Measurements from ENCODE around the gene SPEF2.

DNA sequence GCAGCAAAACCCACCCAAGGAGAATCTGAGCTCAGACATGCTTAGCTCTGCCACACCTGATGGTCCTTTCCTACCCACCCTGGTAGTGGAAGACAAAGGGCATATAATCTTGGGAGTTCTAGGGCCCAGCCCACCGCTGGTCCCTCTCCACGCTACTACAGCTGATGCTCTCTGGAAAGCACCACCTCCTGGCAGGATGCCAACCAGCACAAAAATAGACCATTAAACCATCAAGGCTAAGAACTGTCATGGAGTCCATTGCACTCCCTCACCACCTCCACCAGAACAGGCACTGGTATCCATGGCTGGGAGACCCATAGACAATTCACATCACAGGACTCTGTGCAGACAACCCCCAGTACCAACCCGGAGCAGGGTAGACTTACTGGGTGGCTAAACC, 128.0 kb downstream of the SPEF2 start:
- TF ChIP-seq, protein P1, sequence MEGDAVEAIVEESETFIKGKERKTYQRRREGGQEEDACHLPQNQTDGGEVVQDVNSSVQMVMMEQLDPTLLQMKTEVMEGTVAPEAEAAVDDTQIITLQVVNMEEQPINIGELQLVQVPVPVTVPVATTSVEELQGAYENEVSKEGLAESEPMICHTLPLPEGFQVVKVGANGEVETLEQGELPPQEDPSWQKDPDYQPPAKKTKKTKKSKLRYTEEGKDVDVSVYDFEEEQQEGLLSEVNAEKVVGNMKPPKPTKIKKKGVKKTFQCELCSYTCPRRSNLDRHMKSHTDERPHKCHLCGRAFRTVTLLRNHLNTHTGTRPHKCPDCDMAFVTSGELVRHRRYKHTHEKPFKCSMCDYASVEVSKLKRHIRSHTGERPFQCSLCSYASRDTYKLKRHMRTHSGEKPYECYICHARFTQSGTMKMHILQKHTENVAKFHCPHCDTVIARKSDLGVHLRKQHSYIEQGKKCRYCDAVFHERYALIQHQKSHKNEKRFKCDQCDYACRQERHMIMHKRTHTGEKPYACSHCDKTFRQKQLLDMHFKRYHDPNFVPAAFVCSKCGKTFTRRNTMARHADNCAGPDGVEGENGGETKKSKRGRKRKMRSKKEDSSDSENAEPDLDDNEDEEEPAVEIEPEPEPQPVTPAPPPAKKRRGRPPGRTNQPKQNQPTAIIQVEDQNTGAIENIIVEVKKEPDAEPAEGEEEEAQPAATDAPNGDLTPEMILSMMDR (IDR thresholded peaks at IDR 0.05; ENCODE audit: low read depth, low read length, missing input control) = no peak
- TF ChIP-seq RAD21 (IDR thresholded peaks at IDR 0.05) = no peak
- no peak for TF ChIP-seq EGR1 (IDR thresholded peaks at IDR 0.05; ENCODE audit: low read depth in 2 of 2)
- TF ChIP-seq, protein P2, sequence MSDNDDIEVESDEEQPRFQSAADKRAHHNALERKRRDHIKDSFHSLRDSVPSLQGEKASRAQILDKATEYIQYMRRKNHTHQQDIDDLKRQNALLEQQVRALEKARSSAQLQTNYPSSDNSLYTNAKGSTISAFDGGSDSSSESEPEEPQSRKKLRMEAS (IDR thresholded peaks at IDR 0.05) = no peak
- no peak for TF ChIP-seq TAF1 (conservative IDR thresholded peaks at IDR 0.05)
- TF ChIP-seq, protein P3, sequence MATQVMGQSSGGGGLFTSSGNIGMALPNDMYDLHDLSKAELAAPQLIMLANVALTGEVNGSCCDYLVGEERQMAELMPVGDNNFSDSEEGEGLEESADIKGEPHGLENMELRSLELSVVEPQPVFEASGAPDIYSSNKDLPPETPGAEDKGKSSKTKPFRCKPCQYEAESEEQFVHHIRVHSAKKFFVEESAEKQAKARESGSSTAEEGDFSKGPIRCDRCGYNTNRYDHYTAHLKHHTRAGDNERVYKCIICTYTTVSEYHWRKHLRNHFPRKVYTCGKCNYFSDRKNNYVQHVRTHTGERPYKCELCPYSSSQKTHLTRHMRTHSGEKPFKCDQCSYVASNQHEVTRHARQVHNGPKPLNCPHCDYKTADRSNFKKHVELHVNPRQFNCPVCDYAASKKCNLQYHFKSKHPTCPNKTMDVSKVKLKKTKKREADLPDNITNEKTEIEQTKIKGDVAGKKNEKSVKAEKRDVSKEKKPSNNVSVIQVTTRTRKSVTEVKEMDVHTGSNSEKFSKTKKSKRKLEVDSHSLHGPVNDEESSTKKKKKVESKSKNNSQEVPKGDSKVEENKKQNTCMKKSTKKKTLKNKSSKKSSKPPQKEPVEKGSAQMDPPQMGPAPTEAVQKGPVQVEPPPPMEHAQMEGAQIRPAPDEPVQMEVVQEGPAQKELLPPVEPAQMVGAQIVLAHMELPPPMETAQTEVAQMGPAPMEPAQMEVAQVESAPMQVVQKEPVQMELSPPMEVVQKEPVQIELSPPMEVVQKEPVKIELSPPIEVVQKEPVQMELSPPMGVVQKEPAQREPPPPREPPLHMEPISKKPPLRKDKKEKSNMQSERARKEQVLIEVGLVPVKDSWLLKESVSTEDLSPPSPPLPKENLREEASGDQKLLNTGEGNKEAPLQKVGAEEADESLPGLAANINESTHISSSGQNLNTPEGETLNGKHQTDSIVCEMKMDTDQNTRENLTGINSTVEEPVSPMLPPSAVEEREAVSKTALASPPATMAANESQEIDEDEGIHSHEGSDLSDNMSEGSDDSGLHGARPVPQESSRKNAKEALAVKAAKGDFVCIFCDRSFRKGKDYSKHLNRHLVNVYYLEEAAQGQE (IDR thresholded peaks at IDR 0.05) = no peak
- no peak for TF ChIP-seq YY1 (IDR thresholded peaks at IDR 0.05)
- TF ChIP-seq, protein P4, sequence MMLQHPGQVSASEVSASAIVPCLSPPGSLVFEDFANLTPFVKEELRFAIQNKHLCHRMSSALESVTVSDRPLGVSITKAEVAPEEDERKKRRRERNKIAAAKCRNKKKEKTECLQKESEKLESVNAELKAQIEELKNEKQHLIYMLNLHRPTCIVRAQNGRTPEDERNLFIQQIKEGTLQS (IDR thresholded peaks at IDR 0.05) = no peak
- no peak for TF ChIP-seq SP1 (IDR thresholded peaks at IDR 0.05)
- no peak for TF ChIP-seq GABPA (IDR thresholded peaks at IDR 0.05 in 1 of 2, conservative IDR thresholded peaks at IDR 0.05 in 1 of 2)
- TF ChIP-seq JUND (IDR thresholded peaks at IDR 0.05) = no peak
- no peak for TF ChIP-seq HNF4A (conservative IDR thresholded peaks at IDR 0.05)
- TF ChIP-seq FOXA1 (IDR thresholded peaks at IDR 0.05) = no peak

Data from liver (tissue), 3 donors.